NB4 (cell line): ENCODE data around the gene HEXIM2.

ENCODE experiments used
- CTCF ChIP-seq: IDR thresholded peaks from one replicate; pipeline ENCODE4 v1.5.1; 2012; ENCODE audit warnings: low read depth, low read length
- POLR2A ChIP-seq: IDR thresholded peaks from 2 replicates; pipeline ENCODE4 v1.6.1; 2011; ENCODE audit warnings: mild to moderate bottlenecking; ENCODE audit not compliant: insufficient read length; ENCODE audit errors: extremely low read depth

- TF ChIP-seq CTCF: peak; percentile 94
- no peak for TF ChIP-seq POLR2A
Measured at GRCh38 chr17:45197555-45198334, 36.1 kb downstream of the HEXIM2 start.
